Measurements from ENCODE around the gene PLXNA3. TPM values are rescaled to one million over a fixed set of nuclear protein-coding genes. Genes with fewer than 3 reads are reported as not detected.

The PLXNA3 gene
- total and polyA plus RNA-seq, 2 experiments from 2014 or later: 25.9 to 35.1 TPM

DNA sequence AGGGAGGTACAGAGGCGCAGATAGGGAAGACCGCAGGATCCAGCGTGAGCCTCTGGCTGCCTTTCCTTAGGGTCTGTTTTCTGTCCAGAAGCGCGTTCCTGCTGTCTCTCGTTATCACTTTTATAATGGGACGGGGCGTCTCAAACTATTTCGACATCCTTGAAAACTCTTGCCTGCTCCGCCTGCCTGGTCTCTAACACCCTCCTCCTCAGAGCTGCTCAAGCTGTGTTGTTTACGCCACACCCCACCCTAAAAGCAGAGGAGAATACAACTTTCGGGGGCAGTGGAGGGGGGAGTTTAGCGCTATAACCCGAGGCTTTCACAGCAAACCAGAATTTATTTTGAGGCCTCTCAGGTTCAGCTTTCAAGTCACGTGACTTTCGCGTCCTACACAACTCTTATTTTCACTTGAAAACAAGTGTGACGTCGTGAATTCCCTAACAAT is 58.6 kb downstream of the PLXNA3 start:
- H3K4me1 ChIP-seq (ENCODE audit: insufficient read depth): no peaks in the 10 kb centered on the region
- H3K4me2 ChIP-seq (ENCODE audit: unreplicated experiment): peak overlapping the region; percentile 80
- peak overlapping the region; percentile 82 for H3K9ac ChIP-seq
- peaks cover 15% of the 10 kb centered on the region for H3K79me2 ChIP-seq (ENCODE audit: insufficient read depth)
- DNase-seq: peak; percentile 77
- no peaks in the 10 kb centered on the region for H3K27me3 ChIP-seq (replicated peaks; ENCODE audit: insufficient read depth)
- H4K20me1 ChIP-seq (ENCODE audit: insufficient read depth): no peaks in the 10 kb centered on the region
- 2 to 3% methylated on average over 12 to 16 of the region's 19 CpGs for WGBS, 2 experiments (ENCODE audit: low coverage in 1 of 2, low lambda C conversion rate in 2 of 2, missing lambda C conversion rate in 2 of 2)
- H3K27ac ChIP-seq: peak overlapping the region; percentile 89
- peak overlapping the region; percentile 80 for H2AFZ ChIP-seq
- H3F3A ChIP-seq (ENCODE audit: insufficient read depth): no peaks in the 10 kb centered on the region; the same call in 1 of the 2 replicates
- H3K9me3 ChIP-seq (ENCODE audit: low read depth): no peaks in the 10 kb centered on the region
- in situ Hi-C loops (cut with MboI): no loop called here
- no peak for TF ChIP-seq EZH2 (IDR thresholded peaks at IDR 0.05; ENCODE audit: insufficient read depth, poor library complexity, severe bottlenecking)
- TF ChIP-seq EZH2phosphoT487 (IDR thresholded peaks at IDR 0.05; ENCODE audit: insufficient read depth, low read depth): no peak
- no peaks in the 10 kb centered on the region for H3K9me2 ChIP-seq (ENCODE audit: insufficient read depth)
- peak overlapping the region; percentile 74 for H3K4me3 ChIP-seq
- H3K36me3 ChIP-seq (ENCODE audit: low read depth): no peaks in the 10 kb centered on the region

GRCh38 chrX:154517101-154517781 is 59.2 kb downstream of the PLXNA3 start:
- Histone ChIP-seq H4K20me1 (ENCODE audit: insufficient read depth) (no peaks in the 10 kb centered on the region), H3K27me3 (replicated peaks; ENCODE audit: insufficient read depth) (no peaks in the 10 kb centered on the region), H3K4me1 (ENCODE audit: insufficient read depth) (no peaks in the 10 kb centered on the region), H3K9me2 (ENCODE audit: insufficient read depth) (no peaks in the 10 kb centered on the region), H3K9me3 (ENCODE audit: low read depth) (no peaks in the 10 kb centered on the region), H3K4me2 (ENCODE audit: unreplicated experiment) (peak overlapping the region; percentile 80), H3K36me3 (ENCODE audit: low read depth) (no peaks in the 10 kb centered on the region), H3K27ac (peak overlapping the region; percentile 89), H3K79me2 (ENCODE audit: insufficient read depth) (peaks cover 15% of the 10 kb centered on the region), H3F3A (ENCODE audit: insufficient read depth) (no peaks in the 10 kb centered on the region; the same call in 1 of the 2 replicates), H2AFZ (peak overlapping the region; percentile 80), H3K4me3 (peak overlapping the region; percentile 74), H3K9ac (peak overlapping the region; percentile 82)
- 17 to 22% methylated on average over 10 to 13 of the region's 25 CpGs for WGBS, 2 experiments (ENCODE audit: low coverage in 1 of 2, low lambda C conversion rate in 2 of 2, missing lambda C conversion rate in 2 of 2)
- TF ChIP-seq EZH2 (IDR thresholded peaks at IDR 0.05; ENCODE audit: insufficient read depth, poor library complexity, severe bottlenecking) (no peak), EZH2phosphoT487 (IDR thresholded peaks at IDR 0.05; ENCODE audit: insufficient read depth, low read depth) (no peak)
- in situ Hi-C loops (cut with MboI): no loop called here
- DNase-seq: no peak

GRCh38 chrX:154519389-154519788 is 61.3 kb downstream of the PLXNA3 start:
- H2AFZ ChIP-seq: no peak overlapping the region
- H3K4me2 ChIP-seq (ENCODE audit: unreplicated experiment): no peak overlapping the region
- no peak overlapping the region for H3K4me3 ChIP-seq
- in situ Hi-C loops (cut with MboI): no loop called here
- no peak for DNase-seq
- H3K36me3 ChIP-seq (ENCODE audit: low read depth): no peaks in the 10 kb centered on the region
- H3K27me3 ChIP-seq (replicated peaks; ENCODE audit: insufficient read depth): no peaks in the 10 kb centered on the region
- no peaks in the 10 kb centered on the region for H3K9me3 ChIP-seq (ENCODE audit: low read depth)
- no peaks in the 10 kb centered on the region for H3K9me2 ChIP-seq (ENCODE audit: insufficient read depth)
- no peaks in the 10 kb centered on the region; the same call in 1 of the 2 replicates for H3F3A ChIP-seq (ENCODE audit: insufficient read depth)
- H4K20me1 ChIP-seq (ENCODE audit: insufficient read depth): no peaks in the 10 kb centered on the region
- H3K27ac ChIP-seq: no peak overlapping the region
- H3K4me1 ChIP-seq (ENCODE audit: insufficient read depth): no peaks in the 10 kb centered on the region
- no peak overlapping the region for H3K9ac ChIP-seq
- 84 to 87% methylated on average over 8 of the region's 8 CpGs for WGBS, 2 experiments (ENCODE audit: low coverage in 1 of 2, low lambda C conversion rate in 2 of 2, missing lambda C conversion rate in 2 of 2)
- TF ChIP-seq EZH2phosphoT487 (IDR thresholded peaks at IDR 0.05; ENCODE audit: insufficient read depth, low read depth) (no peak), EZH2 (IDR thresholded peaks at IDR 0.05; ENCODE audit: insufficient read depth, poor library complexity, severe bottlenecking) (no peak)
- H3K79me2 ChIP-seq (ENCODE audit: insufficient read depth): peaks cover 15% of the 10 kb centered on the region

DNA sequence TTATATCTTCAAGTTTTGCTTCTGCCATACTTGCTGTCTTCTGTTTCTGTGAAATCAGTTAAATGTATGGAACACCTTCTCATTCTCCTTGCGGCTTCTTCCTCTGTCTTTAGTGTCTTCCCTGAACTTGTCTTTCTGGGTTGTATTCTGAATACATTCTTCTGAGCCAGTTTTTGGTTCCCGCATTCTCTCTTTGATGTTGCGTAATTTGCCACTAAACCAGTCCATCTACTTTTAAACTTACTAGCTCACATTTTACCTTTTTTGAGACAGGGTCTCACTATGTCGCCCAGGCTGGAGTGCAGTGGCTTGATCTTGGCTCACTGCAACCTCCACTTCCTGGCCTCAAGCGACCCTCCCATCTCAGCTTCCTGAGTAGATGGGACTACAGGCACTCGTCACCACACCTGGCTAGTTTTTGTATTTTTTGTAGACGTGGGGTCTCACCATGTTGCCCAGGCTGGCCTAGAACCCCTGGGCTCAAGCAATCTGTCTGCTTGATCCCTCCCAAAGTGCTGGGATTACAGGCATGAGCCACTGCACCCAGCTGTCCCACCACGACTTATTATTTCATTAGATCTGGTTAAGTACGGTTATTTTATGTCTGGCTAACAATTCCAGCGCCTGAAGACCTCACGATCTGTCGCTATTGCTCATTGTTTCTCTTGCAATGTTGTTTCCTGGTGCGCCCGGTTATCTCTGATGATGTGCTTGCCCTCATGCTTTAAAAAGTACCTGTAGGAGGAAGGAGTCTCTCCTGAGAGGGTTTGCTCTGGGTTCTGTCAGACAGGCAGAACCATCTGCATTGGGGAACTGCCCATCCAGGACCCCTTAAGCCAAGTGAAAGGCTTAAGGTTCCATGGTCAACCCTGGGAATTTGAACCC is 67.8 kb downstream of the PLXNA3 start:
- in situ Hi-C loops (cut with MboI): no loop called here
- Histone ChIP-seq H3K36me3 (ENCODE audit: low read depth) (no peaks in the 10 kb centered on the region), H3K4me2 (ENCODE audit: unreplicated experiment) (no peak overlapping the region), H3F3A (ENCODE audit: insufficient read depth) (no peaks in the 10 kb centered on the region), H3K27me3 (replicated peaks; ENCODE audit: insufficient read depth) (no peaks in the 10 kb centered on the region), H3K9me2 (ENCODE audit: insufficient read depth) (no peaks in the 10 kb centered on the region), H3K27ac (no peak overlapping the region), H3K4me3 (no peak overlapping the region), H3K9ac (no peak overlapping the region), H3K9me3 (ENCODE audit: low read depth) (no peaks in the 10 kb centered on the region), H2AFZ (no peak overlapping the region), H3K79me2 (ENCODE audit: insufficient read depth) (no peaks in the 10 kb centered on the region), H4K20me1 (ENCODE audit: insufficient read depth) (no peaks in the 10 kb centered on the region), H3K4me1 (ENCODE audit: insufficient read depth) (no peaks in the 10 kb centered on the region)
- TF ChIP-seq EZH2phosphoT487 (IDR thresholded peaks at IDR 0.05; ENCODE audit: insufficient read depth, low read depth) (no peak), EZH2 (IDR thresholded peaks at IDR 0.05; ENCODE audit: insufficient read depth, poor library complexity, severe bottlenecking) (no peak)
- no peak for DNase-seq
- WGBS, 2 experiments (ENCODE audit: low coverage in 1 of 2, low lambda C conversion rate in 2 of 2, missing lambda C conversion rate in 2 of 2): 88 to 92% methylated on average over 14 of the region's 14 CpGs
